Measurements from ENCODE around the gene TMEM229B.

Gene TMEM229B

GRCh38 chr14:67526676-67527459 lies 38.3 kb upstream of the TMEM229B start:
- H3K9me3 ChIP-seq (ENCODE audit: control insufficient read depth in 2 of 2, low read length in 2 of 2), result no peaks in the 10 kb centered on the region
- peaks cover 6 to 13% of the 10 kb centered on the region in 2 donors for H3K4me1 ChIP-seq (ENCODE audit: control insufficient read depth in 2 of 2, insufficient read depth in 2 of 2, low read length in 2 of 2)
- H3K36me3 ChIP-seq (ENCODE audit: control insufficient read depth in 2 of 2, insufficient read depth in 2 of 2, low read length in 2 of 2), result no peaks in the 10 kb centered on the region
- H3K4me3 ChIP-seq (ENCODE audit: low read length in 2 of 2), result no peak overlapping the region
- peaks cover 0 to 2% of the 10 kb centered on the region in 2 donors for H3K27me3 ChIP-seq (ENCODE audit: control insufficient read depth in 2 of 2, insufficient read depth in 2 of 2, low read length in 2 of 2)
- H3K27ac ChIP-seq (ENCODE audit: low read depth in 2 of 2, low read length in 2 of 2), result no peak overlapping the region
- no peak overlapping the region for H3K9ac ChIP-seq (ENCODE audit: low read depth in 1 of 2, low read length in 2 of 2)

GRCh38 chr14:67526181-67526580 lies 37.7 kb upstream of the TMEM229B start:
- Histone ChIP-seq H3K4me3 (ENCODE audit: low read length in 2 of 2) (no peak overlapping the region), H3K9ac (ENCODE audit: low read depth in 1 of 2, low read length in 2 of 2) (no peak overlapping the region), H3K27ac (ENCODE audit: low read depth in 2 of 2, low read length in 2 of 2) (no peak overlapping the region)

GRCh38 chr14:67525389-67525788 lies 36.9 kb upstream of the TMEM229B start:
- no peaks in the 10 kb centered on the region for H3K9me3 ChIP-seq (ENCODE audit: control insufficient read depth in 2 of 2, low read length in 2 of 2)
- H3K27ac ChIP-seq (ENCODE audit: low read depth in 2 of 2, low read length in 2 of 2), result no peak overlapping the region
- H3K4me1 ChIP-seq (ENCODE audit: control insufficient read depth in 2 of 2, insufficient read depth in 2 of 2, low read length in 2 of 2), result peaks cover 6 to 13% of the 10 kb centered on the region in 2 donors
- H3K9ac ChIP-seq (ENCODE audit: low read depth in 1 of 2, low read length in 2 of 2), result no peak overlapping the region
- peaks cover 0 to 2% of the 10 kb centered on the region in 2 donors for H3K27me3 ChIP-seq (ENCODE audit: control insufficient read depth in 2 of 2, insufficient read depth in 2 of 2, low read length in 2 of 2)
- H3K36me3 ChIP-seq (ENCODE audit: control insufficient read depth in 2 of 2, insufficient read depth in 2 of 2, low read length in 2 of 2), result no peaks in the 10 kb centered on the region
- no peak overlapping the region for H3K4me3 ChIP-seq (ENCODE audit: low read length in 2 of 2)

More at GRCh38 chr14:67526181-67526580, 37.7 kb upstream of the TMEM229B start:
- Histone ChIP-seq H3K4me1 (ENCODE audit: control insufficient read depth in 2 of 2, insufficient read depth in 2 of 2, low read length in 2 of 2) (peaks cover 6 to 13% of the 10 kb centered on the region in 2 donors), H3K27me3 (ENCODE audit: control insufficient read depth in 2 of 2, insufficient read depth in 2 of 2, low read length in 2 of 2) (peaks cover 0 to 2% of the 10 kb centered on the region in 2 donors), H3K9me3 (ENCODE audit: control insufficient read depth in 2 of 2, low read length in 2 of 2) (no peaks in the 10 kb centered on the region), H3K36me3 (ENCODE audit: control insufficient read depth in 2 of 2, insufficient read depth in 2 of 2, low read length in 2 of 2) (no peaks in the 10 kb centered on the region)

- Histone ChIP-seq H3K27me3 (ENCODE audit: control insufficient read depth in 2 of 2, insufficient read depth in 2 of 2, low read length in 2 of 2) (peaks cover 0 to 2% of the 10 kb centered on the region in 2 donors), H3K27ac (ENCODE audit: low read depth in 2 of 2, low read length in 2 of 2) (no peak overlapping the region)
Observed at GRCh38 chr14:67524634-67524963, 36.1 kb upstream of the TMEM229B start.

GRCh38 chr14:67523764-67524633 lies 35.5 kb upstream of the TMEM229B start:
- no peak overlapping the region for H3K4me3 ChIP-seq (ENCODE audit: low read length in 2 of 2)
- H3K27ac ChIP-seq (ENCODE audit: low read depth in 2 of 2, low read length in 2 of 2), result peak overlapping the region in 1 of 2 donors; percentile 23
- no peak overlapping the region for H3K9ac ChIP-seq (ENCODE audit: low read depth in 1 of 2, low read length in 2 of 2)
- no peaks in the 10 kb centered on the region for H3K9me3 ChIP-seq (ENCODE audit: control insufficient read depth in 2 of 2, low read length in 2 of 2)
- peaks cover 0 to 2% of the 10 kb centered on the region in 2 donors for H3K27me3 ChIP-seq (ENCODE audit: control insufficient read depth in 2 of 2, insufficient read depth in 2 of 2, low read length in 2 of 2)
- peaks cover 6 to 13% of the 10 kb centered on the region in 2 donors for H3K4me1 ChIP-seq (ENCODE audit: control insufficient read depth in 2 of 2, insufficient read depth in 2 of 2, low read length in 2 of 2)
- no peaks in the 10 kb centered on the region for H3K36me3 ChIP-seq (ENCODE audit: control insufficient read depth in 2 of 2, insufficient read depth in 2 of 2, low read length in 2 of 2)

More at GRCh38 chr14:67524634-67524963, 36.1 kb upstream of the TMEM229B start:
- Histone ChIP-seq H3K9me3 (ENCODE audit: control insufficient read depth in 2 of 2, low read length in 2 of 2) (no peaks in the 10 kb centered on the region), H3K4me3 (ENCODE audit: low read length in 2 of 2) (no peak overlapping the region), H3K36me3 (ENCODE audit: control insufficient read depth in 2 of 2, insufficient read depth in 2 of 2, low read length in 2 of 2) (no peaks in the 10 kb centered on the region), H3K9ac (ENCODE audit: low read depth in 1 of 2, low read length in 2 of 2) (no peak overlapping the region), H3K4me1 (ENCODE audit: control insufficient read depth in 2 of 2, insufficient read depth in 2 of 2, low read length in 2 of 2) (peaks cover 6 to 13% of the 10 kb centered on the region in 2 donors)

GRCh38 chr14:67522270-67522669 lies 33.7 kb upstream of the TMEM229B start:
- no peak overlapping the region for H3K9ac ChIP-seq (ENCODE audit: low read depth in 1 of 2, low read length in 2 of 2)
- no peaks in the 10 kb centered on the region for H3K36me3 ChIP-seq (ENCODE audit: control insufficient read depth in 2 of 2, insufficient read depth in 2 of 2, low read length in 2 of 2)
- no peaks in the 10 kb centered on the region for H3K9me3 ChIP-seq (ENCODE audit: control insufficient read depth in 2 of 2, low read length in 2 of 2)
- no peak overlapping the region for H3K4me3 ChIP-seq (ENCODE audit: low read length in 2 of 2)
- H3K4me1 ChIP-seq (ENCODE audit: control insufficient read depth in 2 of 2, insufficient read depth in 2 of 2, low read length in 2 of 2), result peaks cover 6 to 13% of the 10 kb centered on the region in 2 donors
- peaks cover 0 to 2% of the 10 kb centered on the region in 2 donors for H3K27me3 ChIP-seq (ENCODE audit: control insufficient read depth in 2 of 2, insufficient read depth in 2 of 2, low read length in 2 of 2)
- H3K27ac ChIP-seq (ENCODE audit: low read depth in 2 of 2, low read length in 2 of 2), result no peak overlapping the region

GRCh38 chr14:67520482-67520881 lies 32.0 kb upstream of the TMEM229B start:
- peaks cover 0 to 2% of the 10 kb centered on the region in 2 donors for H3K27me3 ChIP-seq (ENCODE audit: control insufficient read depth in 2 of 2, insufficient read depth in 2 of 2, low read length in 2 of 2)
- H3K27ac ChIP-seq (ENCODE audit: low read depth in 2 of 2, low read length in 2 of 2), result no peak overlapping the region
- no peaks in the 10 kb centered on the region for H3K9me3 ChIP-seq (ENCODE audit: control insufficient read depth in 2 of 2, low read length in 2 of 2)
- no peak overlapping the region for H3K9ac ChIP-seq (ENCODE audit: low read depth in 1 of 2, low read length in 2 of 2)
- peaks cover 11 to 12% of the 10 kb centered on the region in 2 donors for H3K4me1 ChIP-seq (ENCODE audit: control insufficient read depth in 2 of 2, insufficient read depth in 2 of 2, low read length in 2 of 2)
- H3K36me3 ChIP-seq (ENCODE audit: control insufficient read depth in 2 of 2, insufficient read depth in 2 of 2, low read length in 2 of 2), result no peaks in the 10 kb centered on the region
- H3K4me3 ChIP-seq (ENCODE audit: low read length in 2 of 2), result no peak overlapping the region

GRCh38 chr14:67519406-67519805 lies 30.9 kb upstream of the TMEM229B start:
- H3K9ac ChIP-seq (ENCODE audit: low read depth in 1 of 2, low read length in 2 of 2), result no peak overlapping the region
- H3K27ac ChIP-seq (ENCODE audit: low read depth in 2 of 2, low read length in 2 of 2), result no peak overlapping the region
- peaks cover 0 to 2% of the 10 kb centered on the region in 2 donors for H3K27me3 ChIP-seq (ENCODE audit: control insufficient read depth in 2 of 2, insufficient read depth in 2 of 2, low read length in 2 of 2)
- no peaks in the 10 kb centered on the region for H3K36me3 ChIP-seq (ENCODE audit: control insufficient read depth in 2 of 2, insufficient read depth in 2 of 2, low read length in 2 of 2)
- no peaks in the 10 kb centered on the region for H3K9me3 ChIP-seq (ENCODE audit: control insufficient read depth in 2 of 2, low read length in 2 of 2)
- no peak overlapping the region for H3K4me3 ChIP-seq (ENCODE audit: low read length in 2 of 2)
- peaks cover 9% of the 10 kb centered on the region in 2 donors for H3K4me1 ChIP-seq (ENCODE audit: control insufficient read depth in 2 of 2, insufficient read depth in 2 of 2, low read length in 2 of 2)

- Histone ChIP-seq H3K4me3 (ENCODE audit: low read length in 2 of 2) (no peak overlapping the region), H3K27me3 (ENCODE audit: control insufficient read depth in 2 of 2, insufficient read depth in 2 of 2, low read length in 2 of 2) (no peaks in the 10 kb centered on the region), H3K27ac (ENCODE audit: low read depth in 2 of 2, low read length in 2 of 2) (no peak overlapping the region), H3K9me3 (ENCODE audit: control insufficient read depth in 2 of 2, low read length in 2 of 2) (no peaks in the 10 kb centered on the region), H3K9ac (ENCODE audit: low read depth in 1 of 2, low read length in 2 of 2) (no peak overlapping the region), H3K36me3 (ENCODE audit: control insufficient read depth in 2 of 2, insufficient read depth in 2 of 2, low read length in 2 of 2) (no peaks in the 10 kb centered on the region), H3K4me1 (ENCODE audit: control insufficient read depth in 2 of 2, insufficient read depth in 2 of 2, low read length in 2 of 2) (peaks cover 13 to 17% of the 10 kb centered on the region in 2 donors)
Observed at GRCh38 chr14:67517083-67517482, 28.6 kb upstream of the TMEM229B start.

GRCh38 chr14:67516676-67517075 lies 28.2 kb upstream of the TMEM229B start:
- Histone ChIP-seq H3K9me3 (ENCODE audit: control insufficient read depth in 2 of 2, low read length in 2 of 2) (no peaks in the 10 kb centered on the region), H3K36me3 (ENCODE audit: control insufficient read depth in 2 of 2, insufficient read depth in 2 of 2, low read length in 2 of 2) (no peaks in the 10 kb centered on the region), H3K27ac (ENCODE audit: low read depth in 2 of 2, low read length in 2 of 2) (no peak overlapping the region), H3K4me1 (ENCODE audit: control insufficient read depth in 2 of 2, insufficient read depth in 2 of 2, low read length in 2 of 2) (peaks cover 13 to 17% of the 10 kb centered on the region in 2 donors), H3K4me3 (ENCODE audit: low read length in 2 of 2) (no peak overlapping the region), H3K9ac (ENCODE audit: low read depth in 1 of 2, low read length in 2 of 2) (no peak overlapping the region), H3K27me3 (ENCODE audit: control insufficient read depth in 2 of 2, insufficient read depth in 2 of 2, low read length in 2 of 2) (no peaks in the 10 kb centered on the region)

Data from mucosa of rectum (tissue), 2 donors.